Adrenal gland (tissue), 5 donors: ENCODE results near the gene PRKCA.
"Not testable (repeated sequence)": the region's sequence is repeated elsewhere in the genome, so short reads cannot be mapped to it uniquely, and the experiment has no call there.

Source experiments
- POLR2A ChIP-seq, 2 donors: fragments of 450-650 bp; IDR thresholded peaks; one replicate each; pipeline ENCODE4 v1.6.1; 2017; ENCODE audit warnings: antibody characterized with exemption in 2 of 2, mild to moderate bottlenecking in 2 of 2, moderate library complexity in 1 of 2
- TF ChIP-seq, protein P1 (sequence below), 6 experiments: fragments of 450-650 bp in 4 of 6; fragments of 200-600 bp in 2 of 6; sonication (generic) in 1 of 6; IDR thresholded peaks; 1 replicate in 5 of 6; 2 replicates in 1 of 6; pipeline versions ENCODE4 v1.5.1 to v1.8.0; 2016 to 2021; ENCODE audit warnings: antibody characterized with exemption in 6 of 6, mild to moderate bottlenecking in 2 of 6, moderate library complexity in 1 of 6
- donor health status: DM: no; HTN: no; CAD: no.

DNA sequence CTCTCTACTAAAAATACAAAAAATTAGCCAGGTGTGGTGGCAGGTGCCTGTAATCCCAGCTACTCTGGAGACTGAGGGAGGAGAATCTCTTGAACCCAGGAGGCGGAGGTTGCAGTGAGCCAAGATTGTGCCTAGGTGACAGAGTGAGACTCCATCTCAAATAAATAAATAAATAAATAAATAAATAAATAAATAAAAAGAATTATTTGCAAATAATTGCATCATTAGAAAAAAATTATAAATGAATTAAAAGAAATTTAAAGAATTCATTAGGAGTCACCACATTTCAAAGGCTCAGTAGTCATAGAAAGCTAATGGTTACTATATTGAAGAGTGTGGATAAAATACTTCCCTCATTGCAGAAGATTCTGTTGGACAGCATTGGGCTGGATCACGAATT is 322.2 kb downstream of the PRKCA start:
- TF ChIP-seq POLR2A (IDR thresholded peaks at IDR 0.05): not testable (repeated sequence)
- TF ChIP-seq, protein P1, sequence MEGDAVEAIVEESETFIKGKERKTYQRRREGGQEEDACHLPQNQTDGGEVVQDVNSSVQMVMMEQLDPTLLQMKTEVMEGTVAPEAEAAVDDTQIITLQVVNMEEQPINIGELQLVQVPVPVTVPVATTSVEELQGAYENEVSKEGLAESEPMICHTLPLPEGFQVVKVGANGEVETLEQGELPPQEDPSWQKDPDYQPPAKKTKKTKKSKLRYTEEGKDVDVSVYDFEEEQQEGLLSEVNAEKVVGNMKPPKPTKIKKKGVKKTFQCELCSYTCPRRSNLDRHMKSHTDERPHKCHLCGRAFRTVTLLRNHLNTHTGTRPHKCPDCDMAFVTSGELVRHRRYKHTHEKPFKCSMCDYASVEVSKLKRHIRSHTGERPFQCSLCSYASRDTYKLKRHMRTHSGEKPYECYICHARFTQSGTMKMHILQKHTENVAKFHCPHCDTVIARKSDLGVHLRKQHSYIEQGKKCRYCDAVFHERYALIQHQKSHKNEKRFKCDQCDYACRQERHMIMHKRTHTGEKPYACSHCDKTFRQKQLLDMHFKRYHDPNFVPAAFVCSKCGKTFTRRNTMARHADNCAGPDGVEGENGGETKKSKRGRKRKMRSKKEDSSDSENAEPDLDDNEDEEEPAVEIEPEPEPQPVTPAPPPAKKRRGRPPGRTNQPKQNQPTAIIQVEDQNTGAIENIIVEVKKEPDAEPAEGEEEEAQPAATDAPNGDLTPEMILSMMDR (IDR thresholded peaks at IDR 0.05): not testable (repeated sequence)
